ENCODE results near the gene MMP15.

- TF ChIP-seq CTCF (IDR thresholded peaks at IDR 0.05) = no peak
- TF ChIP-seq EP300 (IDR thresholded peaks at IDR 0.05) = no peak
These were observed 49.2 kb upstream of the MMP15 start for GRCh38 chr16:57976331-57976796.

All from stomach (tissue), 4 donors.